Measurements from ENCODE around the gene TF.

DNA sequence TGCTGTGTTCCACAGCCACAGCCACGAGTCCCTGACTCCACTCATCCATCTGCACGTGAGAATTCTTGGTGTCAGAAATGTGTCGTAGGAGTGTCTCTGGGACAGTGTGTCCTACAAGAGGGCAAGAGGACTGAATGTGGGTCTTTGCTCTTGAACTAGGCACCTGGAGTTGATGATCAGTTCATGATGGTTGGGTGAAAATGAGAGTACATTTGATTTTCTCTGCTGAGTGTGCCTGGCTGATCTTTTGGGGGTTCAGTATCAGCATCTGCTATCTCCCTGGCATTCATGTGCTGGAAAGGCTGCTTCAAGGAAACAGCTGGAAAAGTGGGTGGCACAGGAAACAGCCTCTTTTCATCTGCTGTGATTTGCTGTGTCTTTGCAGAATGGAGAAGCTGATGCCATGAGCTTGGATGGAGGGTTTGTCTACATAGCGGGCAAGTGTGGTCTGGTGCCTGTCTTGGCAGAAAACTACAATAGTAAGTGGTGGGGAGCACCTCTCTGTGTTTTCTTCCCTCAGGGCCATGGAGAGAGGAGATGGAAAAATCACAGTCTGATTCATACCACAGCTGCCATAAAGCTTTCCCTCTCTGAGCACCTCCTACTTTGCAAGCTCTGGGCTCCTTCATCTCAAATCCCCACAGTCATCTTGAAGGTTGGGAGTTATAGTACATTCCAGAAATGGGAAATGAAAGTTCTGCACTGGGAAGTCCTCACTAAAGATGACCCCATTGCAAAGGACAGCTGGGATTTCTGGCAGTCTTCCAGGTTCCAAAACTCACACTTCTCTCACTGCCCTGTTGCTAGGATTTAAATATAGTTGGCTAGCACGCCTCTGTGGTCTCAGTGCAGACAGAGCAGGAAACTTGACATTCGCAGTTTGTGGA is 17.8 kb downstream of the TF start:
- TF ChIP-seq CTCF (IDR thresholded peaks at IDR 0.05 in 8 of 11, conservative IDR thresholded peaks at IDR 0.05 in 3 of 11) (no peak), POLR2AphosphoS5 (IDR thresholded peaks at IDR 0.05) (no peak)
